ENCODE measurements around the gene PHACTR3.

PHACTR3 gene

GRCh38 chr20:59656417-59656816, 52.1 kb downstream of the PHACTR3 start:
- no peak for DNase-seq

- no peak for DNase-seq
Measured at GRCh38 chr20:59657459-59658046, 53.2 kb downstream of the PHACTR3 start.

- no peak for DNase-seq
Measured at GRCh38 chr20:59660471-59660870, 56.1 kb downstream of the PHACTR3 start.

- DNase-seq: no peak
Measured at GRCh38 chr20:59661153-59661552, 56.8 kb downstream of the PHACTR3 start.

- no peak for DNase-seq
Measured at GRCh38 chr20:59661621-59662020, 57.3 kb downstream of the PHACTR3 start.

- DNase-seq: no peak
Measured at GRCh38 chr20:59662161-59662560, 57.8 kb downstream of the PHACTR3 start.

GRCh38 chr20:59662856-59663512, 58.6 kb downstream of the PHACTR3 start:
- DNase-seq: no peak

- DNase-seq: no peak
Measured at GRCh38 chr20:59663513-59664060, 59.2 kb downstream of the PHACTR3 start.

- no peak for DNase-seq
Measured at GRCh38 chr20:59664421-59664941, 60.1 kb downstream of the PHACTR3 start.

- DNase-seq: no peak
Measured at GRCh38 chr20:59665656-59666555, 61.6 kb downstream of the PHACTR3 start.

GRCh38 chr20:59666586-59666985, 62.2 kb downstream of the PHACTR3 start:
- no peak for DNase-seq

- no peak for DNase-seq
Measured at GRCh38 chr20:59667131-59667530, 62.8 kb downstream of the PHACTR3 start.

- DNase-seq: no peak
Measured at GRCh38 chr20:59667981-59668515, 63.7 kb downstream of the PHACTR3 start.

GRCh38 chr20:59668926-59669850, 64.8 kb downstream of the PHACTR3 start:
- no peak for DNase-seq

GRCh38 chr20:59670786-59671492, 66.6 kb downstream of the PHACTR3 start:
- no peak for DNase-seq

GRCh38 chr20:59671661-59672471, 67.5 kb downstream of the PHACTR3 start:
- no peak for DNase-seq

GRCh38 chr20:59672576-59672975, 68.2 kb downstream of the PHACTR3 start:
- no peak for DNase-seq

- DNase-seq: no peak
Measured at GRCh38 chr20:59673288-59673997, 69.1 kb downstream of the PHACTR3 start.

- DNase-seq: no peak
Measured at GRCh38 chr20:59673998-59674445, 69.7 kb downstream of the PHACTR3 start.

Data from NCI-H1436 (cell line).